Inflammatory macrophage (primary cell): Measurements from ENCODE around the gene ADGRE2.
A peak's percentile ranks its signal among the peaks of the same experiment; 100 is the strongest.
"Not testable (repeated sequence)": the region's sequence is repeated elsewhere in the genome, so short reads cannot be mapped to it uniquely, and the experiment has no call there.

Source experiments
- DNase-seq, 2 donors: peaks; one replicate each; pipeline ENCODE4 v3.0.0-alpha.2; 2020 to 2022
- total RNA-seq, 18 experiments: gene quantifications; one replicate each; lab custom pipeline; 2026; ENCODE audit warnings: mixed read lengths in 6 of 18, inconsistent platforms in 2 of 18; lab: John Stamatoyannopoulos, UW

Gene ADGRE2
- total RNA-seq: 47.5 to 132 (median 79.6) reads per million in 18 experiments

GRCh38 chr19:14778110-14778845 lies at the start of gene ADGRE2:
Gene ADGRE2 (minus strand): TSS chr19:14778560. CDS start chr19:14776756, 1,804 bp downstream.
- peak; percentile 33 to 40 for DNase-seq

DNA sequence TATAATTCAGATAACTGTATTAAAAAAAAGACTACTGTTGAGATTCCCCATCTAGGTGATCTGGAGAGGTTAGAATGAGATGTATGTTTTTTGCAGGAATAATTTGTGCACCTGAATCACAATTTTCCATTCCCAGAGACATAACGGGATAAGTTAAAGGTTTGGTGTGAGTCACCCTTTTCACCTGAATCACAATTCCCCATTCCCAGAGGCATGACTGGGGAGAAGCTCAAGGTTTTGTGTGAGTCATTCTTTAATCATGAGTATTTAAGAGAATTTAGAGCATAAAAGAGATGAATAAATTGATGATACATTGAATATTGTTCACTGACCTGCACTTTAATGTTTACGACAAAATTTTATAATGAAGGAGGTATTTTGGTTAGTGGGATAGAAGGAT lies 47.6 kb upstream of the ADGRE2 start:
- DNase-seq: no peak

DNA sequence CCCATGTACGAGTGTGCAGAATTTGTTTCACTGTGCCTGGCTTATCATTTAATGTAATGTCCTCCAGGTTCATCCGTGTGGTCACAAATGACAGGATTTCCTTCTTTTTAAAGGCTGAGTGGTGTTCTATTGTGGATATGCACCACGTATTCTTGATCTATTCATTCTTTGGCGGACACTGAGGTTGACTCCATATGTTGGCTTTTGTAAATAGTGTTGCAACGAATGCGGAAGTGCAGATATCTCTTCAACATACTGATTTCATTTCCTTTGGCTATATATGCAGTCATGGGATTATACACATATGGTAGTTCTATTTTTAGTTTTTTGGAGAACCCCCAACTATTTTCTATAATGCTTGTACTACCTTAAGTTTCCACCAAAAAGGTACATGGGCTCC lies 43.6 kb upstream of the ADGRE2 start:
- peak; percentile 55 to 64 for DNase-seq

- DNase-seq: no peak
Measured at GRCh38 chr19:14818588-14818987, 40.2 kb upstream of the ADGRE2 start.

DNA sequence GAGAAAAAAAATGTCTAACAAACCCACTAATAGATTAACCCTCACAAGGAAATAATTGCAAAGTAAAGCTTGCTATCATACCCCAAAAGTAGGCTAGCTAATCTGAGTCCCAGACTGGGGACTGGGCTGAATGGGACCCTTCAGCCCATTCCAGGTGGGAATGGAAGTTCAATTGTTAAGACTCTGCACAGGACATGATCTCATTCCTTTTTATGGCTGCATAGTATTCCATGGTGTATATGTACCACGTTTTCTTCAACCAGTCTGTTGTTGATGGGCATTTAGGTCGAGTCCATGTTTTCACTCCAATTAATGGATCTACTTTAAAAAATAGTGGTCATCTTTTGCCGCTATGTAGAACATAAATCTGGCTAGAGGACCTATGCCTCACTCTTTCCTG lies 38.7 kb upstream of the ADGRE2 start:
- DNase-seq: no peak

GRCh38 chr19:14814982-14815652 lies 36.8 kb upstream of the ADGRE2 start:
- no peak for DNase-seq

- DNase-seq: no peak
Measured at GRCh38 chr19:14809272-14810057, 31.1 kb upstream of the ADGRE2 start.

GRCh38 chr19:14804765-14805164 lies 26.4 kb upstream of the ADGRE2 start:
- DNase-seq: no peak

DNA sequence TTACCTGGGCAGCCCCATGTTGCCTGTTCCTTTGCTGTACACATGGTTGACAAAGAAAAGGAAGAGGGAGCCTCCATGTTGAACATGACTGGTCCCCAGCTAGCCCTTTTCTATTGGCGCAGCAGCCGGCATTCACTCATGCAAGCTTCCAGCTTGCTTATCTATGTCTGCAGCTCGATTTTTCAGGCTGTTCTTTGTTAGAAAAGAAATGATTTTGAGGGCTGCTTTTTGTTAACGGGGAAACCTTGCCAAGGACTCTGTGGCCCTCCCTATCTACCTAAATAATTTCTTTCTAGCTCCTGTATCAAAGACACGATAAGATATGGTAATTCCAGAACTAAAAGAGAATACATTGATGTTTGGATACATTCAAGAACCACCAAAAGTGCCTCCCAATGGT lies 20.4 kb upstream of the ADGRE2 start:
- no peak for DNase-seq

DNA sequence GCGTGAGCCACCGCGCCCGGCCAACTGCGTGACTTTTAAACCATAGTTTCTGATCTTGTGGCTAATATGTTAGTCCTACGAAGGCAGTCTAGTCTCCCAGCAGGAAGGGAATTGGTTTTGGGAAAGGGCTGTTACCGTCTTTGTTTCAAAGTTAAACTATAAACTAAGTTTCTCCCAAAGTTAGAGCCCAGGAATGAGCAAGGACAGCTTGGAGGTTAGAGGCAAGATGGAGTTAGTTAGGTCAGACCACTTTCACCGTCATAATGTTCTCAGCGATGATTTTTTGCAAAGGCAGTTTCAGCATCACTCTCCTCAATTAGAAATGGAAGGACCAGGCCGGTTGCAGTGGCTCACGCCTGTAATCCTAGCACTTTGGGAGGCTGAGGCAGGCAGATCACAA lies 17.7 kb upstream of the ADGRE2 start:
- no peak for DNase-seq

GRCh38 chr19:14795078-14795721 lies 16.8 kb upstream of the ADGRE2 start:
- DNase-seq: peak; percentile 29 to 30

- not testable (repeated sequence) for DNase-seq
Measured at GRCh38 chr19:14792250-14792649, 13.9 kb upstream of the ADGRE2 start.

- peak in 1 of 2 donors; percentile 37 for DNase-seq
Measured at GRCh38 chr19:14786421-14786851, 8.1 kb upstream of the ADGRE2 start.

DNA sequence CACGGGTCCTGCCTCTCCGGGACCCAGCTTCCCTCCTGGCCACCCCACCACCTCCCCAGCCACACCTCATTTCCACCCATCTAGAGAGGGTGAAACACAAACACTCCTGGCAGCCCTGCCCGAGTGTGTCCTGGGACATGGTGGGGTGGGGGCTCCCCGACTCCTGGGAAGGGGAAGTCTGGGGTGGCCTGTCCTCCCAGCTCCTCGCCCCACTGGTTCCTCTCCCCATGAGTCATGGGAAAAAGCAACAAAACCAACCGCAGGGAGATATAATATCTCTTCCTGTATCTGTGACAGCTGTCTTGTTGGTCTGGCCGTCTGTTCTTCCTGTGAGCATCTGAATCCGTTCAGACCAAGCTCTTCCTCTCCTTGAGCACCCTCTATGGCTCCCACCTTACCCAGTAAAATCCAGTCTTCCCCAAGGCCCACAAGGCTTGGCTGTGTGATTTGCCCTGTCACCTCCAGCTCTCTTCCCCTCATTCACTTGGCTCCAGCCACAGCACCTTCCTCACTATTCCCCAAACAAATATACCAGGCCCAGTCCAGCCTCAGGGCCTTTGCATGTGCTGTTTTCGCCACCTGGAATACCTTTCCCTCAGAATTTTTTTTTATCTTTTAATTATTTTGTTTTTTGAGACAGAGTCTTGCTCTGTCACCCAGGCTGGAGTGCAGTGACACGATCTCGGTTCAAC lies 6.9 kb upstream of the ADGRE2 start:
- peak; percentile 95 to 96 for DNase-seq

- peak; percentile 96 to 99 for DNase-seq
Measured at GRCh38 chr19:14784730-14785101, 6.4 kb upstream of the ADGRE2 start.

GRCh38 chr19:14783410-14783998 lies 5.1 kb upstream of the ADGRE2 start:
- DNase-seq: peak; percentile 41 to 71

DNA sequence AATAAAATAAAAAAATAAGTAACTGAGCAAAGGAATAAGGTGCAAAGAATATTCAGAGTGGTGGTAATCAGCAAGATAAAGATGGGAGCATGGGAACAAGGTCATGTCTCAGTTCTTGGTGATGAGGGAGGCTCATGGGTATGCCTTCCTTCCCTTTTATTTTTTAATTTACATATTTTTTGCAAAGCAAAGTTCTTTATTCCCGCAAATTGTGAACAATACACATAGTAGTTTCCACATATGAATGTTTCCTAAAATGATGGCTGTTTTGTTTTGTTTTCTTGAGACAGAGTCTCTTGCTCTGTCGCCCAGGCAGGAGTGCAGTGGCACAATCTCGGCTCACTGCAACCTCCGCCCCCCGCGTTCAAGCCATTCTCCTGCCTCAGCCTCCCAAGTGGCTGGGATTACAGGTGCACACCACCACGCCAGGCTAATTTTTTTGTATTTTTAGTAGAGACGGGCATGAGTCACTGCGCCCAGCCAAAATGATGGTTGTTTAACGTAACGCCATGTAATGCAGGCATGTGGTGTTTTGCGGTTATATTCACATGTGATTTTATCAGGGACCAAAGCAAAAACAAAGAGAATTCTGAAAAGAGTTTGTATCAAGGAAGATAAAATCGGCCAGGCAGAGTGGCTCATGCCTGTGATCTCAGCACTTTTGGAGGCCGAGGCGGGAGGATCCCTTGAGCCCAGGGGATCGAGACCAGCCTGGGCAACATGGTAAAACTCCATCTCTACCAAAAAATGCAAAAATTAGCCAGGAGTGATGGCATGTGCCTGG lies 4.5 kb upstream of the ADGRE2 start:
- peak in 1 of 2 donors; percentile 31 for DNase-seq

- DNase-seq: not testable (repeated sequence)
Measured at GRCh38 chr19:14781713-14782536, 3.6 kb upstream of the ADGRE2 start.

DNA sequence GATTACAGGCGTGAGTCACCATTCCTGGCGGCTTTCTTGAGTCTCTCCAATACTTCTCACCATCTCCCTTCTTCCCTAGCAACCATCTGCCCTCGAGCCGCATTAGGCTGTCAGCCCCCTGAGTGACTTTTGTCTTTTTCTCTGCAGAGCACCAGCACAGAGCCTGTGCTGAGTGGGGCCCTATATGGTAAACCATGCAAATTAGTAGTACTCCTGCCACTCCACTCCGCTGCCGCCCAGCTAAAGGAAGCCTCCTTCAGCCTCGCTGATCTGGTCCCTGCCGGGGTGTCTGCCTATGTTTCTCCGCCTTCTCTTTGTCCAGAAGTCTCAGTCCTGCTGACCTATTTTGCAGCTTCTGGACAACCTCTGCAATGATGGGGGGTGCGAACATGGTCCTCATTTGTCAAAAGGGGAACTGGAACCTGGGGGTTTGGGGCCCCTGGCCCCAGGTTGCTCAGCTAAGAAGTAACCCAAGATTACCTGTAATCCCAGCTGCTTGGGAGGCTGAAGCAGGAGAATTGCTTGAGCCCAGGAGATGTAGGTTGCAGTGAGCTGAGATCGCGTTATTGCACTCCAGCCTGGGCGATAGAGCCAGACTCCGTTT lies 2.4 kb upstream of the ADGRE2 start:
- not testable (repeated sequence) for DNase-seq
